ENCODE results near the gene TMPRSS6. TPM values are rescaled to one million over a fixed set of nuclear protein-coding genes. Genes with fewer than 3 reads are reported as not detected.

TMPRSS6 gene
- total RNA-seq, 4 donors from 2014 or later = not detected

DNA sequence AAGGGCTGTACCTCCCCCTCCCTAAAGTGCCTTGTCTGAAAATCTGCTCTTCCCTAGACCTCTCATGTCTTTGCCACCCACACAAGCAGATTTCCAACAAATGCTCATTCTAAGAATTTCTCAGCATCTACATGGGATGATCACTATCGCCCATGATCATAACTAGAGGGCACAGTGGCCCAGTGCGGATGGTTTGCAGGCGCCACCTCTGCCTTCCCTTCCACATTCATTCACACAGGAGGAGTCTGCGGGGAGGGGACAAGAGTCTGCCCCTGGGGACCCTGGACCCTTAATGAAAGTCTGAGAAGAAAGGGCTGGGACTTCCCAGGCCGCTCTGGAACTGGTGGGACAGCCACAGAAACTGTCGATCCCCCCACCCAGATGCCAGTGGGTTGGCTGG, 29.1 kb downstream of the TMPRSS6 start:
- WGBS, 2 donors (ENCODE audit: low coverage in 1 of 2) = 50 to 89% methylated on average over 1 to 3 of the region's 6 CpGs
- ATAC-seq = no peak
- no peaks in the 10 kb centered on the region for H3K9me3 ChIP-seq
- no peaks in the 10 kb centered on the region for H3K36me3 ChIP-seq
- no peaks in the 10 kb centered on the region for H3K4me1 ChIP-seq
- H3K4me3 ChIP-seq = no peak overlapping the region
- peaks cover 63% of the 10 kb centered on the region for H3K27me3 ChIP-seq
- TF ChIP-seq POLR2AphosphoS5 (IDR thresholded peaks at IDR 0.05) (no peak), CTCF (IDR thresholded peaks at IDR 0.05) (no peak), POLR2A (IDR thresholded peaks at IDR 0.05) (no peak), EP300 (IDR thresholded peaks at IDR 0.05) (no peak)
- no peak overlapping the region for H3K27ac ChIP-seq

GRCh38 chr22:37079668-37080171, 29.8 kb downstream of the TMPRSS6 start:
- H3K9me3 ChIP-seq = no peaks in the 10 kb centered on the region

GRCh38 chr22:37079158-37079557, 30.4 kb downstream of the TMPRSS6 start:
- Histone ChIP-seq H3K27me3 (peaks cover 63% of the 10 kb centered on the region), H3K9me3 (no peaks in the 10 kb centered on the region), H3K36me3 (no peaks in the 10 kb centered on the region), H3K27ac (no peak overlapping the region), H3K4me3 (no peak overlapping the region), H3K4me1 (no peaks in the 10 kb centered on the region)
- no peak for ATAC-seq
- no peak for TF ChIP-seq POLR2AphosphoS5 (IDR thresholded peaks at IDR 0.05)
- no peak for TF ChIP-seq CTCF (IDR thresholded peaks at IDR 0.05)
- no peak for TF ChIP-seq EP300 (IDR thresholded peaks at IDR 0.05)
- no peak for TF ChIP-seq POLR2A (IDR thresholded peaks at IDR 0.05)
- 32 to 47% methylated on average over 3 of the region's 5 CpGs for WGBS, 2 donors (ENCODE audit: low coverage in 1 of 2)

More at GRCh38 chr22:37079668-37080171, 29.8 kb downstream of the TMPRSS6 start:
- TF ChIP-seq EP300 (IDR thresholded peaks at IDR 0.05) (no peak), POLR2AphosphoS5 (IDR thresholded peaks at IDR 0.05) (no peak), POLR2A (IDR thresholded peaks at IDR 0.05) (no peak), CTCF (IDR thresholded peaks at IDR 0.05) (no peak)
- WGBS, 2 donors (ENCODE audit: low coverage in 1 of 2) = 29 to 80% methylated on average over 1 of the region's 15 CpGs
- no peaks in the 10 kb centered on the region for H3K36me3 ChIP-seq
- ATAC-seq = no peak
- H3K4me3 ChIP-seq = no peak overlapping the region
- no peak overlapping the region for H3K27ac ChIP-seq
- no peaks in the 10 kb centered on the region for H3K4me1 ChIP-seq
- peaks cover 63% of the 10 kb centered on the region for H3K27me3 ChIP-seq

DNA sequence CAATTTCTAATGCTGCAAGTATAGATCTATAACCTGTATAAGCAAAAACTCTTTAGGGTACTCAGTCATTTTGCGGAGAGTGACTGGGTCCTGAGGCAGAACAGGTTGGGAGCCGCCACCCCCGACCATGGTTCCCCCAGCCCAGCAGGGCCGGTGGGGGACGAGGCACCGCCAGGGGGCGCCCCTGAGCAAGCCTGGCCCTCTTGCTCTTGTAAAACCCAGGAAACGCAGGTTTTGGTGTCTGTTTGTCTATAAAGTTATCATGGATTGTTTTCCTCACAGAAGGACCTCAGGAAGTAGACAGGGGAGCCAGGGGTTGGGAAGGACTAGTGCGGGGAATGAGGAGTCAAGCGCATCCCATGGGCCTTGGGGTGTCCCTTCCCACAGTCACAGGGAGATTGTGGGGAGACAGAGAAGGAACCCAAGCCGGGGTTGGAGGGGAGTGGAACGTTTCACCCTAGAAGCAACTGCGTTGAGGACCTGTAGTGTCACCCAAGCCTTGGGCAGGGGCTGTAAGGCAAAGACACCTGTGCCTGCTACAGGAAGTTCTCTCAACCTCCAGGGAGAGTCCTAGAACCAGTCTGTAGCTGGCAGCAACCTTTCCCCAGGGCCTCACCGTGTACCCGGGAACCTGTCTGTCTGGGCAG, 31.6 kb downstream of the TMPRSS6 start:
- ATAC-seq = no peak
- H3K27ac ChIP-seq = no peak overlapping the region
- peaks cover 75% of the 10 kb centered on the region for H3K27me3 ChIP-seq
- H3K4me1 ChIP-seq = no peaks in the 10 kb centered on the region
- no peaks in the 10 kb centered on the region for H3K9me3 ChIP-seq
- H3K36me3 ChIP-seq = no peaks in the 10 kb centered on the region
- no peak overlapping the region for H3K4me3 ChIP-seq
- no peak for TF ChIP-seq POLR2AphosphoS5 (IDR thresholded peaks at IDR 0.05)
- no peak for TF ChIP-seq EP300 (IDR thresholded peaks at IDR 0.05)
- TF ChIP-seq CTCF (IDR thresholded peaks at IDR 0.05) = peak in 3 of 4 experiments; percentile 49 to 82 (median 56)
- 23% methylated on average over 12 of the region's 15 CpGs; no CpG with 5 or more reads in 1 of the 2 donors for WGBS, 2 donors (ENCODE audit: low coverage in 1 of 2)

DNA sequence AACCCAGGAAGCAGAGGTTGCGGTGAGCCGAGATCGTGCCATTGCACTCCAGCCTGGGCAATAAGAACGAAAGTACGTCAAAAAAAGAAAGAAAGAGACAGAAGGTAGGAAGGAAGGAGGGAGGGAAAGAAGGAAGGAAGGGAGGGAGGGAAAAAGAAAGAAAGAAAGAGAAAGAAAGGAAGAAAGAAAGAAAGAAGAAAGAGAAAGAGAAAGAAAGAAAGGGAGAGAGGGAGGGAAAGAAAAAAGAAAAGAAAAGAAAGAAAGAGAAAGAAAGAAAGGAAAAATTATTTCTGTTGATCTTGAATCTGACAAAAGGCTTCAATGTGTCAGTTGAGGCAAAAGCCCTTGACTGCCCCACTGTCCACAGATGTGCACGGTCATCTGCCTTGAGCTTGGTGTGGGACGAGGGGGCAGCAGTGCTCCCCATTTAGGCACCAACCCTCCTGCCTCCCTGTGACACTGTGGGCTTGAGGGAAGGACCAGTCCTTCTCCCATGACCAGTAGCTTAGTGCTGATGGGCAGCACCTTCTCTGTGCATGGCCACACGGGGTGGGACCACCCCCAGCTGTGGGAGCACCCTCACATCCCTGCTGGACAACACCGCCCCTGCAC, 33.6 kb downstream of the TMPRSS6 start:
- 57 to 67% methylated on average over 2 to 7 of the region's 9 CpGs for WGBS, 2 donors (ENCODE audit: low coverage in 1 of 2)
- H3K4me1 ChIP-seq = no peaks in the 10 kb centered on the region
- H3K27ac ChIP-seq = no peak overlapping the region
- H3K9me3 ChIP-seq = no peaks in the 10 kb centered on the region
- no peak overlapping the region for H3K4me3 ChIP-seq
- TF ChIP-seq POLR2A (IDR thresholded peaks at IDR 0.05) (no peak), POLR2AphosphoS5 (IDR thresholded peaks at IDR 0.05) (no peak), CTCF (IDR thresholded peaks at IDR 0.05) (no peak), EP300 (IDR thresholded peaks at IDR 0.05) (no peak)
- peaks cover 75% of the 10 kb centered on the region for H3K27me3 ChIP-seq
- no peak for ATAC-seq
- no peaks in the 10 kb centered on the region for H3K36me3 ChIP-seq
